Globus pallidus (tissue), 1 donor: ENCODE results near the gene BSG.
"Not testable (repeated sequence)": the region's sequence is repeated elsewhere in the genome, so short reads cannot be mapped to it uniquely, and the experiment has no call there.

ENCODE experiments used
- DNase-seq: peaks from one replicate; pipeline ENCODE4 v3.0.0-alpha.2; 2015; ENCODE audit warnings: low spot score

Gene BSG

GRCh38 chr19:572743-573518 is 535 bp downstream of the BSG start:
- no peak for DNase-seq

GRCh38 chr19:573519-573825 is 1.1 kb downstream of the BSG start:
- no peak for DNase-seq

GRCh38 chr19:574658-575526 is 2.5 kb downstream of the BSG start:
- DNase-seq = no peak

GRCh38 chr19:575527-576506 is 3.4 kb downstream of the BSG start:
- no peak for DNase-seq

- DNase-seq = no peak
Measured at GRCh38 chr19:576768-577438, 4.5 kb downstream of the BSG start.

- DNase-seq = no peak
Measured at GRCh38 chr19:577439-578392, 5.3 kb downstream of the BSG start.

GRCh38 chr19:579111-579841 is 6.9 kb downstream of the BSG start:
- DNase-seq = no peak

GRCh38 chr19:579842-580155 is 7.4 kb downstream of the BSG start:
- no peak for DNase-seq

GRCh38 chr19:580274-580835 is 8.0 kb downstream of the BSG start:
- no peak for DNase-seq

- no peak for DNase-seq
Measured at GRCh38 chr19:581399-582111, 9.2 kb downstream of the BSG start.

GRCh38 chr19:582497-583197 is 10.3 kb downstream of the BSG start:
- no peak for DNase-seq

GRCh38 chr19:583198-583967 is 11.0 kb downstream of the BSG start:
- no peak for DNase-seq

GRCh38 chr19:583968-584239 is 11.5 kb downstream of the BSG start:
- no peak for DNase-seq

GRCh38 chr19:584240-585001 is 12.0 kb downstream of the BSG start:
- DNase-seq = no peak

- not testable (repeated sequence) for DNase-seq
Measured at GRCh38 chr19:585146-585545, 12.8 kb downstream of the BSG start.

- DNase-seq = no peak
Measured at GRCh38 chr19:585551-586110, 13.2 kb downstream of the BSG start.
